HPDE6-E6E7 (cell line): ENCODE measurements around the gene ZNF410.
A peak's percentile ranks its signal among the peaks of the same experiment; 100 is the strongest.
"Not testable (repeated sequence)": the region's sequence is repeated elsewhere in the genome, so short reads cannot be mapped to it uniquely, and the experiment has no call there.

ENCODE experiments used
- DNase-seq: peaks from one replicate; pipeline ENCODE4 v3.0.0; 2011; ENCODE audit warnings: missing footprints; ENCODE audit errors: extremely low spot score

ZNF410 gene, protein sequence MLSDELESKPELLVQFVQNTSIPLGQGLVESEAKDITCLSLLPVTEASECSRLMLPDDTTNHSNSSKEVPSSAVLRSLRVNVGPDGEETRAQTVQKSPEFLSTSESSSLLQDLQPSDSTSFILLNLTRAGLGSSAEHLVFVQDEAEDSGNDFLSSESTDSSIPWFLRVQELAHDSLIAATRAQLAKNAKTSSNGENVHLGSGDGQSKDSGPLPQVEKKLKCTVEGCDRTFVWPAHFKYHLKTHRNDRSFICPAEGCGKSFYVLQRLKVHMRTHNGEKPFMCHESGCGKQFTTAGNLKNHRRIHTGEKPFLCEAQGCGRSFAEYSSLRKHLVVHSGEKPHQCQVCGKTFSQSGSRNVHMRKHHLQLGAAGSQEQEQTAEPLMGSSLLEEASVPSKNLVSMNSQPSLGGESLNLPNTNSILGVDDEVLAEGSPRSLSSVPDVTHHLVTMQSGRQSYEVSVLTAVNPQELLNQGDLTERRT

DNA sequence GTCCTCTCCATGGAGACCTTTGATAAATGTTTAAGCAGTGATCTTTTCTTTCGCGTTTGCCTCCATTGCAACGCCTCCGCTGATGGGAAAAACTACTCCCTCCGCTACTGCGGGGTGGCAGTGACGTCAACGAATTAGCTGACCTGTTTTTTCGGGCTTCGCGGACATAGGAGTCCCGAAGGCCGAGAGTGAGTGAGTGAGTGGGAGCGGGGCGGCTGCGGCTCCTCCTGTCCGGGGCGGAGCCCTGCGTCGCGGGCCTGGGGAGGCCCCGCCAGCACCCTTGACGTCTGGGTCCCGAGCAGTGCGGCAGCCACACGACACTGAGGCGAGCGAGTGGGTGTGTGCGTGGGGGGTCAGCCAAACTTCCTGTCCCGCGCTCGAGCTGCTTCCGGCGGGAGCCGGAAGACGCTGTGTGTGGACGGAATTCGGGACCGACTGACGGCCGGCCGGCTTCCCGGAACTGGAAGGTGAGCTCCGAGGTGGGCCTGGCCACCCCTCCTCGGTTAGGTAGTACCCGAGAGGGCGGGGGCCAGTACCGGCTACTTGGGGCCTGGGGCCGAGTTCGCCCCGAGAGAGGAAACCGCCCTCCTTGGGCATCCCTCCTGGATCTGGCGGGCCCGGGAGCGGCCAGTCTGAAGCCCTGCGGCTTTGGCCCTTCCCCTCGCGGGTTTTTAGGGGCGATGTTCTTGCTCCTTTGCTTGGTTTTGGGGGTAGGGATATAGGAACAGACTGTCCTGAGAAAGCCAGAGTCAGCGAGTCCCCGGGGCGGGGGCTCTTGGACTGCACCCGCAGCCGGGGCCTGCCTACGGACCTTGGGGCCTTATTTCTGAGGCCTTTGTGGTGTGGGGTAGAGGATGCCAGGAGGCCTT lies at the start of gene ZNF410:
ZNF410 (plus strand) TSS at position 411 of the 869 bp plus-strand sequence. CDS start 5,317 bp downstream, outside the sequence.
- peak; percentile 93 for DNase-seq

DNA sequence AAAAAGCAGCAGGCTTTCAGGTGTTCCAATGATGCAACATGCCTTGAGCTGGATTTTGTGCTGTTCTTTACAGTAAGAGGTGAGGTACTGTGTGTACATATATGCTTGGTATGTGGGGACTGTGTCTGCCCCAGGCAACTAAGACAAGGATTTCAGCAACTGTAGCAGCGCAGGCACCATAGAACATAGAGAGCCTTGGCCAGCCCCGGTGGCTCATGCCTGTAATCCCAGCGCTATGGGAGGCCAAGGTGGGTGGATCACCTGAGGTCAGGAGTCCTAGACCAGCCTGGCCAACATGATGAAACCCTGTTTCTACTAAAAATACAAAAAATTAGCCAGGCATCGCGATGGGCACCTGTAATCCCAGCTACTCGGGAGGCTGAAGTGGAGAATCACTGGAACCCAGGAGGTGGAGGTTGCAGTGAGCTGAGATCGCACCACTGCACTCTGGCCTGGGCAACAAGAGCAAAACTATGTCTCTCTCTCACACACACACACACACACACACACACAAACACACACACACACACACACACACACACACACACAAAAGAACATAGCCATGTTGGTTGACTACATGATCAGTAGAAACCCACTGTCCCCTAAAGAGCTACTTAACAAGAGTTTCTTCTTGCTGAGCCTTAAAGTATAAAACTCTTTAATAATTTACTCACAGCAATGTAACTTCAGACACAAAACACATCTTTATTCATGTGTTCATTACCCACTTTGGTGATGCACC lies 48.2 kb upstream of the ZNF410 start:
- DNase-seq: not testable (repeated sequence)

- no peak for DNase-seq
Observed at GRCh38 chr14:73842201-73842600, 44.5 kb upstream of the ZNF410 start.

DNA sequence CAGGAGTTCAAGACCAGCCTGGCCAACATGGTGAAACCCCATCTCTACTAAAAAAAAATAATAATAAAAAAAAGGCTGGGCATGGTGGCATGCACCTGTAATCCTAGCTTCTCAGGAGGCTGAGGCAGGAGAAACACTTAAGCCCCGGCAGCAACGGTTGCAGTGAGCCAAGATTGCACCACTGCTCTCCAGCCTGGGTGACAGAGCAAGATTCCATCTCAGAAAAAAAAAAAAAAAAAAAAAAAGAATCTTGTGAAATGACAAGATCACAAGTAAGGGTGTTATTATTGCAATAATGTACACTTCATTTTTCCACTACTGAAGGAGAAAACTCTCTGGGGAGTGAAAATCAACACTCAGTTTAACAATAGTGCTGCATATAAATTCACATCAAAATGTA lies 43.8 kb upstream of the ZNF410 start:
- DNase-seq: no peak

GRCh38 chr14:73843296-73843695 lies 43.4 kb upstream of the ZNF410 start:
- DNase-seq: no peak

GRCh38 chr14:73846947-73847346 lies 39.7 kb upstream of the ZNF410 start:
- no peak for DNase-seq

GRCh38 chr14:73851000-73851399 lies 35.7 kb upstream of the ZNF410 start:
- peak; percentile 70 for DNase-seq

DNA sequence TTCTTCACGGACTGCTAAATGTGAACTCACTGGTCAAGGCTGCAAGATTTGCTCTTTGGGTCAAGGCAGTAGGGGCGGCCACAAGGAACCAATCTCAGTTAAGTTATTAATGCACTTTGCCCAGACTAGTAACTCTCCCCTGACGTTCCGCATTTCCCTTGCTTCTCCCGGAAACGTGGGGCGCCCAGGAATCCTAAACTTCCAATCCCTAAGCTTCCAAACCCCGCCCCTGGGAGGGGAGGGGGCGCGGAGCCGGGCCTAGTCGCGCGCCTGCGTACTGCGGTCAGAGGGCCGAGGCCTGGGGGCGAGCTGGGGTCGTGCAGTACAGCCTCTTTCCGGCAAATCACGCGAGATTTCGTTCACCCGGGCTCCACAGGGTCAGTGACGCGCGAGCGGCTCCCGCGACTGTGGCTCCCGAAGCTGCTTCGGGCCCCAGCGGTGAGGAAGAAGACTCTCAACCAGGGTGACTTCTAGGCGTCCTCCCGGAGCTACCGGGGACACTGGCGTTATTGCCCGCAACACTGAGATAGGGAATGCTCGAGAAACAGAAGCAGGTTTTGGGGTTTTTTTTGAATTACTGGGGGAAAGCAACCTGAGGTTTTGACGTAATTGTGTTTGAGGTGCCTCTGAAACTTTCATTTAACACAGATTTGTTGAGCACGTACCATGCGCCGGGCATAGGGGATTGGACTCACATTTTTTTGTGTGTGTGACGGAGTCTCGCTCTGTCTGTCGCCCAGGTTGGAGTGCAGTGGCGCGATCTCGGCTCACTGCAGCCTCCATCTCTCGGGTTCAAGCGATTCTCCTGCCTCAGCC lies 34.9 kb upstream of the ZNF410 start, which contains the start of gene PTGR2:
PTGR2 (plus strand) TSS at position 265 of the 816 bp plus-strand sequence. CDS start 7,032 bp downstream, outside the sequence.
- peak; percentile 97 for DNase-seq

GRCh38 chr14:73859145-73859544 lies 27.5 kb upstream of the ZNF410 start:
- DNase-seq: no peak

DNA sequence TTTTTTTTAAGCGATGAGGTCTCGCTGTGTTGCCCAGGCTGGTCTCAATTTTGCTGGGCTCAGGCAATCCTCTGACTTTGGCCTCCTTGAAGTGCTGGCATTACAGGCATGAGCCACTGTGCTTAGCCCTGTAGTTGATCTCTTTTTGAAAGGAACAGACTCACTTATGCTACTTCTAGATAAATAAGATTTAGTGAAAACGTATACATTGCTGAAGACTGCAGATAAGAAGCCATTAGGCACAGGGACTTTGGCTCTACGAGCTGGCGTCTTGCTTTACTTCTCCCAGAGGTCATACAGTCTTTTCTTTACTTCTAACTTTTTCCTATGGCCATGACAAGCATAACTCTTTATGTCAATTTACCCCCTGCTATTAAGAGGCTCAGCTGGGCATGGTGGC lies 25.6 kb upstream of the ZNF410 start:
- no peak for DNase-seq

GRCh38 chr14:73862480-73862879 lies 24.2 kb upstream of the ZNF410 start:
- no peak for DNase-seq

- no peak for DNase-seq
Observed at GRCh38 chr14:73863209-73863608, 23.4 kb upstream of the ZNF410 start.

DNA sequence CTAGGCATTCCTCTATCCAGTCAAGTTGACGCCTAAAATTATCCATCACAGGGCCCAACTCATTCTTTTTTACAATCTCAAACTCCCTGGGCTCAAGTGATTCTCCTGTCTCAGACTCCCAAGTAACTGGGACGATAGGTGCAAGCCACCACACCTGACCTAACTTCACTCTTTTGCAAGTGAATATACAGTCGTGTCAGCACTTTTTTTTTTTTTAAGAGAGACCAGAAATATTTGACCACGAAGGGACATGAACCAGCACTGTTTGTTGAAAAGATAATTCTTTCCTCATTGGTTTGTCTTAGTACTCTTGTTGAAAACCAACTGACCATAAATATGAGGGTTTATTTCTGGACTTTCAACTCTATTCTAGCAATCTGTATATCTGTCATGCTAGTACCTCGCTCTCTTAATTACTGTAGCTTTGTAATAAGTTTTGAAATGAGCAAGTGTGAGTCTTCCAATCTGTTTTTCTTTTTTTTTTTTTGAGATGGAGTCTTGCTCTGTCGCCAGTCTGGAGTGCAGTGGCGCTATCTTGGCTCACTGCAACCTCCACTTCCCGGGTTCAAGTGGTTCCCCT lies 21.0 kb upstream of the ZNF410 start:
- DNase-seq: no peak

GRCh38 chr14:73869754-73870153 lies 16.9 kb upstream of the ZNF410 start:
- not testable (repeated sequence) for DNase-seq

DNA sequence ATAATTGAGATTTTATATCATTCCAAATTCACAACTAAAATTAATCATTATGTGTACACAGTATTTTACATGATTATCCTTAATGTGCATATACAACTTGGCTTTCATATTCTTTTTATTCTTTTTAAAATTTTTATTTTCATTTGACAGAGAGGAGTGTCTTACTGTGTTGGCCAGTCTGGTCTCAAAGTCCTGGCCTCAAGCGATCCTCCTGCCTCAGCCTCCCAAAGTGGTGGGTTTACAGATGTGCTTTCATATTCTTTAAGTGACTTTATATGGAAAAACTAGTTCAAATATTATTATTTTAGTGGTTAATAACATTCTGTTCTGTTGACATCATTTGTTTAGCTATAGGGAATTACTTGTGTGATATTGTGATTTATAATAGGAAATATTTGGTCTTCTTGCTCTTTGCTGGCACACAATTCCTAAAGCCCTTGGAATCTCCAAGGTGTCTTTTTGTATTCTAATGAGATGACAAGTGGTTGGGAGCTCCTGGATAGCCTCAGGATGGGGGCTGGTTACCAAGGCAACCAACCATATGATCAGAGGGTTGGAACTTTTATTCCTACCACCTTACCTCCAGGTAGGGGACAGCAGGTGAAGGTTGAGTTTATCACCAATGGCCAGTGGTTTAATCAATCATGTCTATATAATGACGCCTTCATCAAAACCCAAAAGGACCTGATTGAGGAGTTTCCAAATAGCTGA lies 16.0 kb upstream of the ZNF410 start:
- no peak for DNase-seq

DNA sequence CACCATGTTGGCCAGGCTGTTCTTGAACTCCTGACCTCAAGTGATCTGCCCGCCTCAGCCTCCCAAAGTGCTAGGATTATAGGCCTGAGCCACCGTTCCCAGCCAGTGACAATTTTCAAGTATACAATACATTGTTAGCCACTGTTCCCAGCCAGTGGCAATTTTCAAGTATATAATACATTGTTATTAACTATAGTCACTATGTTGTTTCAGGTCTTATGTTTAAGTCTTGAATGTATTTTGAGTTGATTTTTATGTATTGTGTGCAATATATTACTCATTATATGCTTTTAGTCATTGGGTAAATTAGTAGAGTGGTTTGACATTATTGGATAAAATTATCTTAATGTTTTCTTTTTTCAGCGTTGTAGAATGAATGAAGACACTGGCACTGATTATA lies 13.0 kb upstream of the ZNF410 start:
- DNase-seq: no peak

- DNase-seq: no peak
Observed at GRCh38 chr14:73877790-73878189, 8.9 kb upstream of the ZNF410 start.

DNA sequence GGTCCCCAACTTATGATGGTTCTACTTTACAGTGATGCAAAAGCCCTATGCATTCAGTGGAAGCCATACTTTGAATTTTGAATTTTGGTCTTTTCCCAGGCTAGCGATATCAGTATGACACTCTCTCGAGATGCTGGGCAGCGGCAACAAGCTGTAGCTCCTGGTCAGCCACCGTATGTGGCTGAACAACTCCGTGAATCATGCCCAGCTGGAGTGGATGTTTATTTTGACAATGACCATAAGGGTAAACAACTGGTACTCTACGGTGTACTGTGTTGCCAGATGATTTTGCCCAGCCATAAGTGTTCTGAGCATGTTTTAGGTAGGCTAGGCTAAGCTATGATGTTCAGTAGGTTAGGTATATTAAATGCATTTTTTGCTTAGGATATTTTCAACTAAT lies 8.2 kb upstream of the ZNF410 start:
- DNase-seq: no peak

- no peak for DNase-seq
Observed at GRCh38 chr14:73879027-73879426, 7.6 kb upstream of the ZNF410 start.
